OCI-LY3 (cell line): ENCODE data around the gene PROM1.

Source experiments
- H2AFZ ChIP-seq: fragments of 200-600, 300-600 bp; shearing (Covaris generic); 2 replicates; pipeline ENCODE4 v1.6.0; 2014; ENCODE audit warnings: antibody characterized with exemption, low read depth, low read length
- H3K27ac ChIP-seq: fragments of 200-600, 300-600 bp; sonication (generic); 2 replicates; pipeline ENCODE4 v1.5.1; 2014; ENCODE audit warnings: mild to moderate bottlenecking, low read length, moderate library complexity, mixed read lengths
- H3K27me3 ChIP-seq: fragments of 200-600, 300-600 bp; sonication (generic); 2 replicates; pipeline ENCODE4 v1.6.1; 2014; ENCODE audit warnings: low read depth, low read length, mixed read lengths
- H3K36me3 ChIP-seq: fragments of 200-600, 300-600 bp; sonication (generic); replicated peaks from 2 replicates; pipeline ENCODE3; 2014; ENCODE audit warnings: low read depth, low read length, mixed read lengths
- H3K4me1 ChIP-seq: fragments of 300-600, 200-600 bp; sonication (generic); 2 replicates; pipeline ENCODE4 v1.6.1; 2014; ENCODE audit warnings: low read length, mixed read lengths
- H3K4me2 ChIP-seq: fragments of 200-600, 300-600 bp; sonication (generic); 2 replicates; pipeline ENCODE4 v1.6.1; 2014; ENCODE audit warnings: low read length, mixed read lengths
- H3K4me3 ChIP-seq: fragments of 300-600, 200-600 bp; sonication (generic); 2 replicates; pipeline ENCODE4 v1.5.1; 2014; ENCODE audit warnings: antibody characterized with exemption, mild to moderate bottlenecking, low read length, moderate library complexity
- H3K79me2 ChIP-seq: fragments of 300-600, 200-600 bp; shearing (Covaris generic); 2 replicates; pipeline ENCODE4 v1.6.1; 2014; ENCODE audit warnings: mild to moderate bottlenecking, low read length, mixed read lengths
- H3K9ac ChIP-seq: fragments of 300-600, 200-600 bp; shearing (Covaris generic); 2 replicates; pipeline ENCODE4 v1.6.0; 2014; ENCODE audit warnings: mild to moderate bottlenecking, low read length, moderate library complexity
- H3K9me3 ChIP-seq: fragments of 200-600, 300-600 bp; shearing (Covaris generic); 2 replicates; pipeline ENCODE4 v1.6.1; 2014; ENCODE audit warnings: low read length, mixed read lengths; ENCODE audit not compliant: insufficient read depth
- H4K20me1 ChIP-seq: fragments of 200-600, 300-600 bp; sonication (generic); 2 replicates; pipeline ENCODE4 v1.6.1; 2016; ENCODE audit warnings: low read length, mixed read lengths; ENCODE audit not compliant: insufficient read depth
- CTCF ChIP-seq: fragments of 200-600, 300-600 bp; sonication (generic); IDR thresholded peaks from 2 replicates; pipeline ENCODE4 v1.5.1; 2014; ENCODE audit warnings: antibody characterized with exemption, low read length, low read depth
- EZH2phosphoT487 ChIP-seq: fragments of 200-600 bp; shearing (Covaris generic); IDR thresholded peaks from 2 replicates; pipeline ENCODE4 v1.6.1; 2018; ENCODE audit warnings: antibody characterized with exemption, mixed run types, low read depth

PROM1 gene

GRCh38 chr4:16102356-16102755 lies 18.5 kb upstream of the PROM1 start:
- TF ChIP-seq EZH2phosphoT487, result no peak
- no peak for TF ChIP-seq CTCF

DNA sequence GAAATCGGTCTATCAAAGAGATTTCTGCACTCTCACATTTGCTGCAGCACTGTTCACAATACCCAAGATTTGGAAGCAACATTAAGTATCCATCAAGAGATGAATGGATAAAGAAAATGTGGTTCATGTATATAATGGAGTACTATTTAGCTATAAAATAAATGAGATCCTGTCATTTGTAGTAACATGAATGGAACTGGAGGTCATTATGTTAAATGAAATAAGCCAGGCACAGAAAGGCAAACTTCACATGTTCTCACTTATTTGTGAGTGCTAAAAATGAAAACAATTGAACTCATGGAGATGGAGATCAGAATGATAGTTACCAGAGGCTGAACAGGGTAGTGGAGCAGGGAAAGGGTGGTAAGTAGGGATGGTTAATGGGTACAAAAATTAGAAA lies 17.0 kb upstream of the PROM1 start:
- Histone ChIP-seq H3K36me3 (no peaks in the 10 kb centered on the region), H3K9ac (no peak overlapping the region), H3K27me3 (peaks cover 13% of the 10 kb centered on the region), H3K4me1 (no peaks in the 10 kb centered on the region), H2AFZ (no peak overlapping the region), H3K4me2 (no peak overlapping the region), H3K4me3 (no peak overlapping the region), H4K20me1 (no peaks in the 10 kb centered on the region), H3K9me3 (no peaks in the 10 kb centered on the region), H3K27ac (no peak overlapping the region), H3K79me2 (no peaks in the 10 kb centered on the region)
- TF ChIP-seq EZH2phosphoT487 (no peak), CTCF (no peak)

More at GRCh38 chr4:16102356-16102755, 18.5 kb upstream of the PROM1 start:
- no peaks in the 10 kb centered on the region for H3K79me2 ChIP-seq
- no peaks in the 10 kb centered on the region for H3K9me3 ChIP-seq
- H3K27ac ChIP-seq, result no peak overlapping the region
- no peak overlapping the region for H3K4me2 ChIP-seq
- no peak overlapping the region for H3K4me3 ChIP-seq
- no peak overlapping the region for H2AFZ ChIP-seq
- no peak overlapping the region for H3K9ac ChIP-seq
- no peaks in the 10 kb centered on the region for H3K36me3 ChIP-seq
- H3K4me1 ChIP-seq, result no peaks in the 10 kb centered on the region
- H4K20me1 ChIP-seq, result no peaks in the 10 kb centered on the region
- peaks cover 15% of the 10 kb centered on the region for H3K27me3 ChIP-seq

DNA sequence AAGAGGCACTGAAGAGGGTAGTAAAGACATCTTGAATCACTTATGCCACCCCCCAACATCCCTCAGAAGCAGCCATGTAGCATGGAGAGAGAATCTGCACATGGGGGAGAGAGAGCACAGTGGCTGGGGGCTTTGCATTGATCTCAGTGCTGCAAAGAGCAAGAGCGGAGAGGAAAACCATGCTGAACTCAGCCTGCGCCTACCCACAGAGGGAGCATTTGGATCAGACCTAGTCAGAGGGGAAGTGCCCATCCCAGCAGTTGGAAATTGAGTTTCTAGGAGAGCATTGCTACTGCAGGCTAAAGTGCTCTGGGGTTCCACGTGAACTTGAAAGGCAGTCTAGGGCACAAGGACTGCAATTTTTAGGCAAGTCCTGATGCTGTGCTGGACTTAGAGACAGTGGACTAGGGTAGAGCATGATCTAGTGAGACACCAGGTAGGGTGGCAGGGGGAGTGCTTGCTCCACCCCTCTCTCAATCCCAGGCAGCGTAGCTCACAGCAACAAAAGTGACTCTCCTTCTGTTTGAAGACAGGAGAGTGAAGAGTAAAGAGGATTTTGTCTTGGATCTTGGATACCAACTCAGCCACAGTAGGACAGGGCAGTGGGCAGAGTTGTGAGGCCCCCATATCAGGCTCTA lies 9.0 kb upstream of the PROM1 start:
- Histone ChIP-seq H3K27ac (no peak overlapping the region), H3K27me3 (peaks cover 25% of the 10 kb centered on the region), H4K20me1 (no peaks in the 10 kb centered on the region), H3K79me2 (no peaks in the 10 kb centered on the region), H3K9me3 (no peaks in the 10 kb centered on the region), H3K9ac (no peak overlapping the region), H3K4me1 (no peaks in the 10 kb centered on the region), H3K4me3 (no peak overlapping the region), H3K36me3 (no peaks in the 10 kb centered on the region), H3K4me2 (no peak overlapping the region), H2AFZ (no peak overlapping the region)
- TF ChIP-seq EZH2phosphoT487 (no peak), CTCF (no peak)

- Histone ChIP-seq H3K4me2 (no peak overlapping the region), H4K20me1 (no peaks in the 10 kb centered on the region), H3K9me3 (no peaks in the 10 kb centered on the region), H3K27ac (no peak overlapping the region), H3K79me2 (no peaks in the 10 kb centered on the region), H3K9ac (no peak overlapping the region), H2AFZ (no peak overlapping the region), H3K4me3 (no peak overlapping the region), H3K36me3 (no peaks in the 10 kb centered on the region), H3K27me3 (peaks cover 44% of the 10 kb centered on the region), H3K4me1 (no peaks in the 10 kb centered on the region)
- TF ChIP-seq CTCF (no peak), EZH2phosphoT487 (no peak)
Observed at GRCh38 chr4:16090096-16090705, 6.4 kb upstream of the PROM1 start.
